Body of pancreas (tissue), 4 donors: Measurements from ENCODE around the gene FAM107B. TPM values are rescaled to one million over a fixed set of nuclear protein-coding genes. Genes with fewer than 3 reads are reported as not detected.
A peak's percentile ranks its signal among the peaks of the same experiment; 100 is the strongest.

ENCODE experiments used
- ATAC-seq: fragments of 150-250 bp; one replicate; pipeline ENCODE4 v1.9.1; 2016
- DNase-seq, 4 donors: peaks; one replicate each; pipeline ENCODE4 v3.0.0-alpha.2; 2019
- H3K27ac ChIP-seq, 4 donors: fragments of 200-600 bp; sonication (generic); 1 replicate in 3 of 4; 2 replicates in 1 of 4; pipeline versions ENCODE4 v1.5.1 to v1.6.1; 2016 to 2019; ENCODE audit warnings: mild to moderate bottlenecking in 1 of 4, mixed read lengths in 1 of 4, moderate library complexity in 1 of 4
- H3K27me3 ChIP-seq, 2 donors: fragments of 200-600 bp; sonication (generic); one replicate each; pipeline ENCODE4 v1.6.0; 2016; ENCODE audit warnings: mild to moderate bottlenecking in 1 of 2
- H3K36me3 ChIP-seq, 2 donors: fragments of 200-600 bp; sonication (generic); replicated peaks in 1 of 2; 2 replicates each; pipeline ENCODE4 v1.5.1; 2016; ENCODE audit warnings: low read depth in 2 of 2; ENCODE audit not compliant: insufficient read depth in 1 of 2
- H3K4me1 ChIP-seq: fragments of 200-600 bp; sonication (generic); one replicate; pipeline ENCODE4 v1.6.0; 2016
- H3K4me3 ChIP-seq, 2 donors: fragments of 200-600 bp; sonication (generic); 1 replicate in 1 of 2; 2 replicates in 1 of 2; pipeline ENCODE4 v1.5.1; 2016 to 2019
- H3K9me3 ChIP-seq, 3 donors: fragments of 200-600 bp; sonication (generic); 1 replicate in 2 of 3; 2 replicates in 1 of 3; pipeline ENCODE4 v1.5.1; 2016
- POLR2A ChIP-seq, 3 donors: fragments of 450-650 bp; IDR thresholded peaks; one replicate each; pipeline ENCODE4 v1.6.1; 2016; ENCODE audit warnings: antibody characterized with exemption in 3 of 3, mild to moderate bottlenecking in 2 of 3
- WGBS, 2 donors: methylation state at CpG; one replicate each; pipeline ENCODE4 v1.1.5; 2017; 5-methylcytosine and 5-hydroxymethylcytosine counted together
- intact Hi-C: fragments of 100-400 bp; cut with DNase I; formaldehyde crosslinking; loops from one replicate; pipeline ENCODE4 v1.15.1; 2023
- total RNA-seq, 2 donors: library from RNA; depleted of rRNA; stranded (reverse); fragments of >200 nt; gene quantifications; one replicate each; pipeline ENCODE4 v1.1.0, GENCODE V29; 2016
- TF ChIP-seq, protein P1 (sequence below), 7 experiments: fragments of 450-650 bp in 4 of 7; fragments of 200-600 bp in 3 of 7; sonication (generic) in 3 of 7; IDR thresholded peaks; one replicate each; pipeline ENCODE4 v1.5.1; 2016 to 2019; ENCODE audit warnings: antibody characterized with exemption in 7 of 7

FAM107B gene
- total RNA-seq, 2 donors from 2014 or later, result 19.4 to 45.9 TPM

DNA sequence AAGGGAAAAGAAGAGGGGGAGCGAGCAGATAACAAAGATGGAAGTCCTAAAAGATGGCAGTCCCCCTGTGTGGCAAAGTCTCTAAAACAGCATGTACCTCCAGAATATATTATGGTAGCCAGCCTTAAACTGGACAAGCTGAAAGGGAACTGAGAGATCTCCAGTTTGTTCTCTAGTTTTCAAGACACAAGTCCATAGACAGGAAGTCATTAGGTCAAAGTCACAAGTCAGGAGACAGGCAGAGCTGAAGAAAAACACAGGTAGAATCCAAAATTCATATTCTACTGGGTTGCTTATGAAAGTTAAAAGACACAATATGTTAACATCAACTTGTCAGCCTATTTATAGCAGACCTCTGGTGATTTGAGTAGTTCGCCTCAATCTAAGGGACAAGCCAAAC lies 38.7 kb downstream of the FAM107B start:
- no peak for ATAC-seq
- no peak for DNase-seq
- no peaks in the 10 kb centered on the region for H3K27me3 ChIP-seq
- intact Hi-C loops, result no loop called here
- H3K36me3 ChIP-seq, result no peaks in the 10 kb centered on the region
- peak overlapping the region in 2 of 4 donors; percentile 77 to 86 for H3K27ac ChIP-seq
- 88 to 90% methylated on average over 2 of the region's 2 CpGs for WGBS, 2 donors
- H3K4me1 ChIP-seq, result peaks cover 45% of the 10 kb centered on the region
- H3K9me3 ChIP-seq, result no peaks in the 10 kb centered on the region
- no peak for TF ChIP-seq POLR2A (IDR thresholded peaks at IDR 0.05)
- TF ChIP-seq, protein P1, sequence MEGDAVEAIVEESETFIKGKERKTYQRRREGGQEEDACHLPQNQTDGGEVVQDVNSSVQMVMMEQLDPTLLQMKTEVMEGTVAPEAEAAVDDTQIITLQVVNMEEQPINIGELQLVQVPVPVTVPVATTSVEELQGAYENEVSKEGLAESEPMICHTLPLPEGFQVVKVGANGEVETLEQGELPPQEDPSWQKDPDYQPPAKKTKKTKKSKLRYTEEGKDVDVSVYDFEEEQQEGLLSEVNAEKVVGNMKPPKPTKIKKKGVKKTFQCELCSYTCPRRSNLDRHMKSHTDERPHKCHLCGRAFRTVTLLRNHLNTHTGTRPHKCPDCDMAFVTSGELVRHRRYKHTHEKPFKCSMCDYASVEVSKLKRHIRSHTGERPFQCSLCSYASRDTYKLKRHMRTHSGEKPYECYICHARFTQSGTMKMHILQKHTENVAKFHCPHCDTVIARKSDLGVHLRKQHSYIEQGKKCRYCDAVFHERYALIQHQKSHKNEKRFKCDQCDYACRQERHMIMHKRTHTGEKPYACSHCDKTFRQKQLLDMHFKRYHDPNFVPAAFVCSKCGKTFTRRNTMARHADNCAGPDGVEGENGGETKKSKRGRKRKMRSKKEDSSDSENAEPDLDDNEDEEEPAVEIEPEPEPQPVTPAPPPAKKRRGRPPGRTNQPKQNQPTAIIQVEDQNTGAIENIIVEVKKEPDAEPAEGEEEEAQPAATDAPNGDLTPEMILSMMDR (IDR thresholded peaks at IDR 0.05), result no peak
- no peak overlapping the region for H3K4me3 ChIP-seq

GRCh38 chr10:14731875-14732512 lies 42.7 kb downstream of the FAM107B start:
- Histone ChIP-seq H3K27ac (peak overlapping the region in 2 of 4 donors; percentile 38 to 72), H3K4me3 (no peak overlapping the region), H3K9me3 (no peaks in the 10 kb centered on the region), H3K4me1 (peaks cover 34% of the 10 kb centered on the region), H3K27me3 (no peaks in the 10 kb centered on the region), H3K36me3 (no peaks in the 10 kb centered on the region)
- 27 to 32% methylated on average over 14 of the region's 14 CpGs for WGBS, 2 donors
- ATAC-seq (peak; percentile 79), DNase-seq (peak; percentile 46 to 80 (median 54))
- TF ChIP-seq POLR2A (IDR thresholded peaks at IDR 0.05), result no peak
- TF ChIP-seq, protein P1 (IDR thresholded peaks at IDR 0.05), result no peak
- intact Hi-C loops, result no loop called here

DNA sequence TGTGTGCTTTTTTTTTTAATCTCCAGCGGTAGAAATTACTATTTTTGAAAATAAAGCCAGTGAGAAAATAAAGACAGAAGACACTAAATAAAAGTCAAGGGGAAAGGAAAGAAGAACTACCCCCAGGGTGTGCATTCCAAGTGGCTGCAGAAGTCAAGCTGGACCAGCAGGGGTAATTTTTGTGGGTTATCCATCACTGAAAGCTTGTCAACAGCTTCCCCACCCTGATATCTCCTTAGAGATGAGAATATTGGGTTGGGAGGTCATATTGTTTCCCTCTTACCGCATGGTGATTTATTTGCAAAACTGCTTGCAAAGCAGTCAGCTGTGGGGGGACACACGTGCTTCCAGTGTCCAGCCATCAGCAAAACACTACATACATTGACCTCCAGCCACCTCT lies 46.4 kb downstream of the FAM107B start:
- no peak for ATAC-seq
- no peak for TF ChIP-seq POLR2A (IDR thresholded peaks at IDR 0.05)
- TF ChIP-seq, protein P1 (IDR thresholded peaks at IDR 0.05), result no peak
- Histone ChIP-seq H3K36me3 (no peaks in the 10 kb centered on the region), H3K9me3 (no peaks in the 10 kb centered on the region), H3K4me1 (peaks cover 12% of the 10 kb centered on the region), H3K27me3 (no peaks in the 10 kb centered on the region), H3K4me3 (no peak overlapping the region), H3K27ac (no peak overlapping the region)
- intact Hi-C loops, result no loop called here
- WGBS, 2 donors, result 87 to 90% methylated on average over 3 of the region's 3 CpGs
- no peak for DNase-seq

- Histone ChIP-seq H3K4me3 (no peak overlapping the region), H3K27ac (no peak overlapping the region), H3K9me3 (no peaks in the 10 kb centered on the region), H3K27me3 (no peaks in the 10 kb centered on the region), H3K4me1 (peaks cover 10% of the 10 kb centered on the region), H3K36me3 (no peaks in the 10 kb centered on the region)
- DNase-seq, result no peak
- 9 to 16% methylated on average over 1 of the region's 1 CpG for WGBS, 2 donors
- no peak for TF ChIP-seq POLR2A (IDR thresholded peaks at IDR 0.05)
- TF ChIP-seq, protein P1 (IDR thresholded peaks at IDR 0.05), result no peak
- ATAC-seq, result no peak
- intact Hi-C loops, result no loop called here
These were observed 46.8 kb downstream of the FAM107B start for GRCh38 chr10:14727924-14728323.

GRCh38 chr10:14727465-14727864 lies 47.2 kb downstream of the FAM107B start:
- intact Hi-C loops, result no loop called here
- TF ChIP-seq, protein P1 (IDR thresholded peaks at IDR 0.05), result no peak
- TF ChIP-seq POLR2A (IDR thresholded peaks at IDR 0.05), result no peak
- no peaks in the 10 kb centered on the region for H3K9me3 ChIP-seq
- 83 to 86% methylated on average over 1 of the region's 1 CpG for WGBS, 2 donors
- H3K4me1 ChIP-seq, result peaks cover 10% of the 10 kb centered on the region
- DNase-seq (no peak), ATAC-seq (no peak)
- no peaks in the 10 kb centered on the region for H3K27me3 ChIP-seq
- H3K4me3 ChIP-seq, result no peak overlapping the region
- no peaks in the 10 kb centered on the region for H3K36me3 ChIP-seq
- no peak overlapping the region for H3K27ac ChIP-seq
